HL-60/S4 treated with phorbol 12-myristate 13-acetate at 8.2 ng/mL for 4 days and 3 days (cell line): Measurements from ENCODE around the gene MC4R.
"Not testable (repeated sequence)": the region's sequence is repeated elsewhere in the genome, so short reads cannot be mapped to it uniquely, and the experiment has no call there.

Experiments used
- in situ Hi-C: fragments of 300-500 bp; cut with MboI; formaldehyde crosslinking; loops from 2 replicates; pipeline ENCODE4 v1.15.0; 2022; ENCODE audit warnings: low sequenced_read_pairs

Gene MC4R

DNA sequence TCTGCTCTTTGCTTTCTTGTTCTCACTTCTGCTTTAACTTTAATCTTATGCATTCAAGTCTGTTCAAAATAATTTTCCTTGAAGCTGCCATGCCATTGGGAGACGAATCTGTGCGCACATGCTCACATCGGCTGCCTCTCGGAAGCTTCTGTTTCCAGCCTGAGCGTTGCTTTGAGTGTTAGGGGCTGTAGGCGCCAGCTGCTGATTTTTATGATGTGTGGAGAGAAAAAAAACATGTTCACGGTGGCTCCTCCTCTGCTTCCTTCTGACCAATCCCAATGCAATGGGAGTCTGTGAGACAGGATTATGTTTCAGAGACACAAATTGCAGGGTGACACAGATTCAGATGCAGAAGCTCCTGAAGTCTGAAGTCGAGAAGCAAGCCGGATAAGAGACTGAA, at the start of gene MC4R:
Gene MC4R (minus strand): TSS at position 180 of the 400 bp plus-strand sequence. CDS start 426 bp downstream, outside the sequence.
- in situ Hi-C loops: no loop called here

DNA sequence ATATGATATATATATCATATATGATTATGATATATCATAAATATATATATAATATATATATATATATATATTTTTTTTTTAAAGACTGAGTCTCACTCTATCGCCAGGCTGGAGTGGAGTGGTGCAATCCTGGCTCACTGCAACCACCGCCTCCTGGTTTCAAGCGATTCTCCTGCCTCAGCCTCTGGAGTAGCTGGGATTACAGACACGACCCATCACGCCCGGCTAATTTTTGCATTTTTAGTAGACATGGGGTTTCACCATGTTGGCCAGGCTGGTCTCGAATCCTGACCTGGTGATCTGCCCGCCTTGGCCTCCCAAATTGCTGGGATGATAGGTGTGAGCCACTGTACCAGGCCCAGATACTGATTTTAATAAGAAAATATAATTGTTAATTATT, 49.7 kb upstream of the MC4R start:
- in situ Hi-C loops: not testable (repeated sequence)

DNA sequence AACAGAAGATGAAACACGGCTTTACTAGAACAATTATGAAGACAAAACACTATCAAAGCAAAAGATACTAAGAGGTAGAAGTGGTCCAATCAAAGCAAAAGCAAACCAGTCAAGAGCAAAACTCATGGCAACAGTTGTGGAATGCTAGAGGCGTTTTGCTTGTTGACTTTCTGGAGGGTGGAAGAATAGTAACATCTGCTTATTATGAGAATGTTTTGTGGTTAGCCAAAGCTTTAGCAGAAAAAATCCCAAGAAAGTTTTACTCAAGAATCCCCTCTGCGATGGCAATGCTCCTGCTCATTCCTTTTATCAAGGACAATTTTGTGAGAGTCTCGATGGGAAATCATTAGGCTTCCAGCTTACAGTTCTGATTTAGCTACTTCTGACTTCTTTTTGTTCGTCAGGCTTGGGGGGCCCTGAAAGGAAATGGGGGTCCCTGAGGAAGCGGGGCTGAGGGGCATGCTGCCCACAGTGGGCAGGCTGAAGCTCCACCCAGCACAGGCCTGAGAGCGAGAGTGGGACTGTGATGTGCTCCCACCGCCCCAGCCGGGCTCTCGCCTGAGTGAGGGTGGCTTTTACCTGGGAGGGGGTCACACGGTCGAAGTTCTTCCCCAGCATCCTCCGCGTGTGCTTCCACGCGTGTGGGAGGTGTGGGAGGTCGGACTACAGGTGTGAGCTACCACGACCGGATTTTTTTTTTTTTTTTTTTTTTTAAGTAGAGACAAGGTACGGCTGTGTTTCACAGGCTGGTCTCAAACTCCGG, 49.0 kb upstream of the MC4R start:
- in situ Hi-C loops: no loop called here

DNA sequence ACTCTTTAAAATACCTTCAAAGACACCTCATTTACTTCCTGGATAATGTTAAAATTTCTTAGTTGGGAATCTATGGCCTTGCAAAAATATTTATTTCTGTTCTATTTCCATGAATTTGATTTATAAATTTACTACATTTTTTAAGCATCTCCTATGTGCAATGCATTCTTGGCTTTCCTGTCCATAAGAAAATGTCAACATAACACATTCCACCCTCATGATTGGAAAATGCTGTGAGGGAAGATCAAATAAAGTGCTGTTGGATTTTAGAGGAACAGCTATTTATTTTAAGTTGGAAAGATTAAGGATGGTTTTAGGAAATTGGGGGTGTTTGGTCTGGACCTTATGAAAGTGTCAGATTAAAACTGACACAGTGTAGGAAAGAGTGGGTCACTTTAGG, 45.4 kb upstream of the MC4R start:
- in situ Hi-C loops: no loop called here

DNA sequence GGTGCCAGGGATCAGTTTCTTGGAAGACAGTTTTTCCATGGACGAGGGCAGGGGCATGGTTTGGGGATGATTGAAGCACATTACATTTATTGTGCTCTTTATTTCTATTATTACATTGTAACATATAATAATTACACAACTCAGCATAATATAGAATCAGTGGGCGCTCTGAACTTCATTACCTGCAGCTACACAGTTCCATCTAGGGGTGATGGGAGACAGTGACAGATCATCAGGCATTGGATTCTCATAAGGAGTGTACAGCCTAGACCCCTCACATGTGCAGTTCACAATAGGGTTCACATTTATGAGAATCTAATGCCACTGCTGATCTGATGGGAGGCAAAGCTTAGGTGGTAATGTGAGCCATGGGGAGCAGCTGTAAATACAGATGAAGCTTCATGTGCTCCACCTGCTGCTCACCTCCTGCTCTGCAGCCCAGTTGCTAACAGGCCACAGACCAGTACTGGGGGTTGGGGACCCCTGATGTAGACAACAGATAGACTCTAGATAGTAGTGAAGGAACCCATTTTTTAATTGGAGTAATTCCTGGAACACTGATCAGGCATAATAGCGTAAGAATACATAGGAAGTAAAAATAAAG, 41.5 kb upstream of the MC4R start:
- in situ Hi-C loops: no loop called here

- in situ Hi-C loops: no loop called here
These were observed 39.1 kb upstream of the MC4R start for GRCh38 chr18:60411715-60412114.

GRCh38 chr18:60406721-60407120, 34.1 kb upstream of the MC4R start:
- in situ Hi-C loops: no loop called here

- in situ Hi-C loops: no loop called here
These were observed 32.0 kb upstream of the MC4R start for GRCh38 chr18:60404486-60405085.

GRCh38 chr18:60401346-60401745, 28.8 kb upstream of the MC4R start:
- in situ Hi-C loops: no loop called here

DNA sequence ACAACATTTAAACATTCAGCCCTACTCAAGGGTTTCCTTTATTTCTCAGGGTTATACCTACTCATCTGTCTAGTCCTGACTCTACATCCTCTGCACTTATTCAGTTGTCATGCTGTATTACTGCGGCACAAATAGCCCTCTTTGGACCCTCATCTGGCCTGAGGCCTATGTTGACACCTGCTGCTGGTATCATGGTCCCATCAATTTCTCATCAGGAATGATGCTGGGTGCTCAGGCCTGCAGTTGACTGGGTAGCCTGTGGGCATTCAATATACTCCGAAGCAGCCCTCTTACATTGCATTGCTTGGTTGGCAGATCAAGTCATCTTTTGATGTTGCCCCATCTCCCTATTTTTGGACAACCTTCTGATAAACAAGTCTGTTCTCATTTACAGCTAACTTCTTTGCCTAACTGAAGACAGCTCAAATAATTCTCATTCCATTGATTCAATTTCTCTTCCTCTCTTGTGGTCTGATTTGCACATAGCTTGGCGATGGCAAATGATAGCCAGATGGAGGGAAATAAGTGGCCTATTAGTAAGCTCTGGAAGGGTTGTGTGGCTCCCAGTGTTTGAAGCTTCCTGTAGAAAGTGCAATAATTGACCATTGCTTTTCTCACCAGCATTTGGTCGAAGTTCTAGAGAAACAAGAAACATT, 19.1 kb upstream of the MC4R start:
- in situ Hi-C loops: no loop called here

- in situ Hi-C loops: no loop called here
These were observed 16.7 kb upstream of the MC4R start for GRCh38 chr18:60389314-60389713.

DNA sequence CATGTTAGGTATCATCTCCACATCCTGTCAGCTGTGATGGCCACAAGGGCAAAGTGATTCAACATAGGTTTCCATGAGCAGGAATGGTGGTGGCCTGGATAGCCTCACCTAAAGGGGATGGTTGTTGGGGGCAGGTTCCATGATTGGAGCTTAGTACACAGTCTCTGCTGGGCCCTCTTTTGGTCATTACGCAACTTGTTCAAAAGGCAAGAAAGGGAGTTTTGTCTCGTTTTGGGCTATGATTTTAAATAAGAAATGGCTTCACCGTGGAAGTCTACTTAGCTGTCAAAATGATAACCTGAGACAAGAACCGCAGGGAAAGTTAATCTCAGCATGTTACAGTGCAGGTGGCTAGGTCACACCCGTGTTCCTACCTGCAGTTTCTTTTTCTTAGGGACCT, 13.1 kb upstream of the MC4R start:
- in situ Hi-C loops: no loop called here

GRCh38 chr18:60383893-60384292, 11.3 kb upstream of the MC4R start:
- in situ Hi-C loops: no loop called here

GRCh38 chr18:60377778-60378469, 5.3 kb upstream of the MC4R start:
- in situ Hi-C loops: no loop called here

GRCh38 chr18:60372132-60372531, 443 bp downstream of the MC4R start:
- in situ Hi-C loops: no loop called here

GRCh38 chr18:60358516-60358915, 14.1 kb downstream of the MC4R start:
- in situ Hi-C loops: no loop called here

DNA sequence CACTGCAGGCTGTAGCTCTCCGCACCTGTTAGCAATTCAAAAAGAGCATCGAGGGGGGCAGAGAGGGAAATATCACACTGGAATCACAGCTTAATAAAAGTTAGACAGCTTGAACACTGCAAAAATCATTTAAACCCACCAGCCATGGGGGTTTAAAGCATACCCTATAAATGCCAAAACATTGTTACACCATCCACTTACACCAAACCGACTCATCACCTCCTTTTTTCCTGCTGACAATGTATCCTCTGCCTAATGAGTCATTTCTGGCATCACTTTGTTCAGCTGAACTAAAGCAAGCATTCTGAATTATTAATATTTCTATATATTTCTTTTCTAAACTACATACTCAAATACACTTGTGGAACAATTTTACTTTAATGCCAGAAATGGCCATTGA, 21.6 kb downstream of the MC4R start:
- in situ Hi-C loops: no loop called here

DNA sequence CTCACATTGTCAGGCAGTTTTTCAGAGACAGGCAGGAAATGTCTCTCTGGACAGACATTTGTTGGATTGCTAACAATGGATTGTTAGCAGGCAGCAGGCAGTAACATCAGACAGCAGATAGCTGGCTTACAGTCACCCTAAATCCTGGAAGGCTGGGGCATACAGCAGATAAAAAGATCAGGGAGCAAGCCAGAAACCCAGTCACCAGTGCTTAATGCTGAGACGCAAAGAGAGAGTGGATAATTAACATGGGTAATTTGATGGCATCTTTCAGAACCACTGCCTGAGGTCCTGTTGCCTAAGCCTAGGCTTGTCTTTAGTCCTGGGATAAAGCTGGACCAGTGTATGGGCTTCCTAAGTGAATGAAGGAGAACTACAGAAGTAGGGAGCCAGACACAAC, 22.4 kb downstream of the MC4R start:
- in situ Hi-C loops: no loop called here

DNA sequence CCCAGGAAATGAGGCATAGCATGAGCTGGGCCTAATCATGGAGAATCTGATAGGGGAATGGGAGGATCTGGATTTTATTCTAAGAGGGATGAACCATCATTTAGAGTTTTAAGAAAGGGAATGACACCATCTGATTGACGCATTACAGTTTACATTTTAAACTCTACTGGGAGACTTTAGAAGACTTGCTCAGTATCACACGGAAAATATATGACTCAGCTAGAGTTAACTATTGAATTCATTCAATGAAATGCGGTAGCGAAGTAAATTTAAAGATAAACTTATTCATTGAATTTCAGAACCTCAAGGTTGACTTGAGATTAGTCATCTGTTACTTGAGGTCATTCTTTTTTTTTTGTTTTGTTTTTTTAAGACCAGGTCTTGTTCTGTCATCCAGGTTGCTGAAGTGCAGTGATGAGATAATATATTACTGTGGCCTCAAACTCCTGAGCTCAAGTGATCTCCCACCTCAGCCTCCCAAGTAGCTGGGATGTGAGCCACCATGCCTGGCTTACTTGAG, 25.0 kb downstream of the MC4R start:
- in situ Hi-C loops: no loop called here

DNA sequence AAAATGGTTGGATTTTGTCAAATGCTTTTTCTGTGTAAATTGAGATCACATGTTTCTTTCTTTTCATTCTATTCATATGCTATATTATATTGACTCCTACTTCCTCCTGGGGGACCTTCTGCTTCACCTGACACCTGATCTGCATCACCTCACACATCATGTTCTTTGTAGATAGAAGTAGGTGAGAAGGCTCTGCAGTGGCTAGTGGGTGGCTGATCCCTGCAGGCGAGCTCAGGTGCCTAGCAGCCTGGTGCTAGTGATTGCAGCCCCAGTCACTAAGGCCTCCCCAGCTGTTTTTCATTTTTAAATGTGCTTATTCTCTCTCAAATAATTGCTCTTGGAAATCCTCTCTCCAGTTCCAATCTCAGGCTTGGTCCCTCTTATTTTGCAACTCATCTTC, 33.6 kb downstream of the MC4R start:
- in situ Hi-C loops: no loop called here

DNA sequence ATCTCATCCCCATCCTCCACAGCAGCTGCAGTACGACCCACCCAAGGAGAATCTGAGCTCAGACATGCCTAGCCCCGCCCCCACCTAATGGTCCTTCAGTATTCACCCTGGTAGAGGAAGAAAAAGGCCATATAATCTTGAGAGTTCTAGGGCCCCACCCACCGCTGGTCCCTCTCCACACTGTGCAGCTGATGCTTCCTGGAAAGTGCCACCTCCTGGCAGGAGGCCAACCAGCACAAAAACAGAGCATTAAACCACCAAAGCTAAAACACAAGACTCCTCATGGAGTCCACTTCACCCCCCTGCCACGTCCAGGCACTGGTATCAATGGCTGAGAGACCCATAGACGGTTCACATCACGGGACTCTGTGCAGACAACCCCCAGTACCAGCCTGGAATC, 40.7 kb downstream of the MC4R start:
- in situ Hi-C loops: no loop called here
